Bone marrow (tissue), 2 donors: ENCODE results near the gene PDE4C.

ENCODE experiments used
- DNase-seq, 2 donors: peaks; one replicate each; lab custom pipeline; 2025; lab: John Stamatoyannopoulos, UW

The PDE4C gene

DNA sequence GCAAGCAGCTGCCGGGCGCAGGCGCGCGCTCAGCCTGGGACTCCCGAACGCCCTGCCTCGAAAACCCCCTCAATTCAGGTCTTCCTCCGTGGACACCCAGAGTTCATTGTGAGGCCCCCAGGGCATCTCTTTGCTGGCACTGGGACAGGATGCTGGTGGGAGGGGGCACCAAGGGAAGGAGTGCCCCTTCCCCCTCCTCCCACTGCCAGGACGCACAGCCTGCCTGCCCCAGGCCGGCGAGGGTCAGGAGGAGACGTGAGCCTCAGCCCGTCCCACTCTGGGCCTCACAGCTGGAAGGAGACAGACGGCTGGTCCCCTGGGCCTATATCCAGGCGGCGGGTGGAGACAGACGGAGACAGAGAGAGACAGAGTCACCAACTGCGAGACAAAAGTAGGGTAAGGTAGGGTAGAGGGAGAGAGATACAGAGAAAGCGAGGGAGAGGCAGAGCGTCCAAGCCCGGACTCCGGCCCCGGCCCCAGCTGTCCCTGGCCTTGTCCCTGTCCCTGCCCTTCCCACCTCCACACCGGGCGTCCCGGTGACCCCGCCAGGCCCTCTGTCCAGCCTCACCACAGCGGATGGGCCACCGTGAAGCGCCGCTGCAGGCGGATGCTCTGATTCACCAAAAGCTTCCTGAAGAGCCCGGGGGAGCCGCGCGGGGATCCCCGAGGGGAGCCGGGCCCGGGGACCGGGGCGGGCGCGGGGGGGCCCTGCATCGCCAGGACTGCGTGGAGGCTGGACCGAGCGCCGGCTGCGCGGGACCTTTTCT lies at the start of gene PDE4C:
Gene PDE4C, minus strand, starts transcription at position 737 of the 767 bp plus-strand sequence. Its CDS starts 23 bp downstream, at position 714.
- DNase-seq, result peak in 1 of 2 donors; percentile 10

DNA sequence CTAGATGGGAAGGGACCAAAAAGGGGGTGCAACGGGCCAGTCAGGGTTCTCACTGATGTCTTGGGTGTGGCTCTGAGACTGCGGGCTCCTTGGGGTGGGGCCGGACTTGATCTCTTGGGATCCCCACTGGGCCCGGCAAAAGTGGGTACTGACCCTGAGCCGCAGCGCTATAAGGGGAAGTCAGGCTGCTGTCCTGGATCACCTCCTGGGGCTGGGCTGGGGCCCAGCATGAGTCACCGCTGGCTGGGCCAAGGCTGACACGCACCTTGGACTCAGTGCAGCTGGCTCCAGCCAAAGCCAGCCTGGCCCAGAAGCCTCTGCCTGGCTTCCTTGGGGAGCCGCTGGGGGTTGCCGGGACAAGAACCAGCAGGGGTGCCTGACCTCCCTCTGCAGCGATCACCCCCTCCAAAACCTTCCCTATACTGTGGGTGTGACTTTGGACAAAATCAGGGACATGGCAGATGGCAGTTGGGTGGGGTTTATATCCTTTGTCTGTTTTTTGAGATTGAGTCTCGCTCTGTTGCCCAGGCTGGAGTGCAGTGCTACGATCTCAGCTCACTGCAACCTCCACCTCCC lies 48.6 kb upstream of the PDE4C start:
- peak in 1 of 2 donors; percentile 32 for DNase-seq

DNA sequence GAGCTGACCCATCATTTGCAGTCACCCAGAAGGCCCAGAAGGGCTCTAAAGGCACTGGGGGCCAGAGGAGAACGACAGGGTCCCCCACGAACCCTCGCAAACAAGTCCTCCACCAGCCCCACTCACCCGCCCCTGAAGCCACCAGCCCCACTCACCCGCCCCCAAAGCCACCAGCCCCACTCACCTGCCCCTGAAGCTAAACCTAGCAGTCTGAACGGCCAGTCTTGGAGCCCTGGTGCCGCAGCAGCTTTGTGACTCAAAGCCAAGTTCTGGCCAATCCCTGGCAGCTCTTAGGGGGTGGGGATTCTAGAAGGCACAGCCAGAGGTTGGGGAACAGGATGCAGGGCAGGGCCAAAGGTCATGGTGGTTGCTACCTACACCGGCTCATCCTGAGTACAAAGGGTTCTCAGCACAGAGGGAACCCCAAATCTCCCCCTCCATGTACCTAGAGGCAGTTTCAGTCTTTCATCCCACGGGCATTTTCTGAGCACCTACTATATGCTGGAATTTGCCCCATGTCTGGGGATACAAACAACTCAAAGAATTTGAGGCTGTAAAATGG lies 48.1 kb upstream of the PDE4C start, which contains the start of gene IQCN:
Gene IQCN, minus strand, starts transcription at position 234 of the 562 bp plus-strand sequence. CDS start 4,974 bp downstream, outside the sequence.
- no peak for DNase-seq

DNA sequence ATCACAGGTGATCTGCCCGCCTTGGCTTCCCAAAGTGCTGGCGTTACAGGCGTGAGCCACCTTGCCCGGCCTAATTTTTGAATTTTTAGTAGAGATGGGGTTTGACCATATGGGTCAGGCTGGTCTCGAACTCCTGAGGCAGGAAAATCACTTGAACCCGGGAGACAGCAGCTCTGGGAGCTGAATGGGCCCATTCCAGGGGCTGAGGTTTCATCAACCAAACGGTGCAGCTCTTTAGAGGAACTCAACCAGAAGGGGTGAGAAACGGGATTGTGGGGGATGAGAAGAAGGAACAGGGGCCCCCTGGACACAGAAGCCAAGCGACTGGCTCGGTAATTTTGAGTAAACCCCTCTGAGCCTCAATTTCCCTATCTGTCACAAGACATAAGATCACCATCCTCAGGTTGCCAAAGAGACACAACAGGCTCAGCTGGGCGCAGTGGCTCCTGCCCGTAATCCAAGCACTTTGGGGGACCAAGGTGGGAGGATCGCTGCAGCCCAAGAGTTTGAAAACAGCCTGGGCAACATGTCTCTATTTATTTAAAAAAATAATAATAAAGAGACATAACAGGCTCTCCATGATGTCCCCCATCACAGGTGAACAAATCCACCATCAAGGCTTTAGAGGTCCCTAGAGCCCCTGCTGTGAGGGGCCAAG lies 47.5 kb upstream of the PDE4C start:
- DNase-seq, result no peak

DNA sequence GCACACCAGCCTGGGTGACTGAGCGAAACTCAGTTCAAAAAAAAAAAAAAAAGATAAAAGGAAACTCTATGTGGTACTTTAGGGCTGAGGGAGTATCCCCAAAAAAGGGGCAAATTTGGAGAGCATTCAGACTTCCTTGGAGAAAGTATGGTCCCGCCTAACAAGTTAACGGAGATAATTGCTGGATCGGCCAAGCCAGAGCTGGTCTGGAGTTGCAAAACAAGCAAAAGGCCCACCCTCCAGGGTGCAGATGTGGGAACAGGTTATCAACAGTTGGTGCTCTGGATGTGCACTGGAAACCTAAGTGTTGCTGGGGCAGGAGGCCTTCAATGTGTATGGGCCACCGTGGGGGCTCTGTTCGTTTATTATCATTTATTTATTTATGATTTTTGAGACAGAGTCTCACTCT lies 45.2 kb upstream of the PDE4C start:
- DNase-seq, result no peak

DNA sequence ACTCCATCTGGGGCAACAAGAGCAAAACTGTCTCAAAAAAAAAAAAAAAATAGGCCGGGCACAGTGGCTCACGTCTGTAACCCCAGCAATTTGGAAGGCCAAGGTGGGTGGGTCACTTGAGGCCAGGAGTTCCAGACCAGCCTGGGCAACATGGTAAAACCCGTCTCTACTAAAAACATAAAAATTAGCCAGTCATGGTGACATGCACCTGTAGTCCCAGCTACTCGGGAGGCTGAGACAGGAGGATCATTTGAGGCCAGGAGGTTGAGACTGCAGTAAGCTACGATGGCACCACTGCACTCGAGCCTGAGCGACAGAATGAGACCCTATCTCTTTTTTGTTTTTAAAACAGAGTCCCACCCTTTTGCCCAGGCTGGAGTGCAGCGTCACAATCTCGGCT lies 44.1 kb upstream of the PDE4C start:
- DNase-seq, result no peak

DNA sequence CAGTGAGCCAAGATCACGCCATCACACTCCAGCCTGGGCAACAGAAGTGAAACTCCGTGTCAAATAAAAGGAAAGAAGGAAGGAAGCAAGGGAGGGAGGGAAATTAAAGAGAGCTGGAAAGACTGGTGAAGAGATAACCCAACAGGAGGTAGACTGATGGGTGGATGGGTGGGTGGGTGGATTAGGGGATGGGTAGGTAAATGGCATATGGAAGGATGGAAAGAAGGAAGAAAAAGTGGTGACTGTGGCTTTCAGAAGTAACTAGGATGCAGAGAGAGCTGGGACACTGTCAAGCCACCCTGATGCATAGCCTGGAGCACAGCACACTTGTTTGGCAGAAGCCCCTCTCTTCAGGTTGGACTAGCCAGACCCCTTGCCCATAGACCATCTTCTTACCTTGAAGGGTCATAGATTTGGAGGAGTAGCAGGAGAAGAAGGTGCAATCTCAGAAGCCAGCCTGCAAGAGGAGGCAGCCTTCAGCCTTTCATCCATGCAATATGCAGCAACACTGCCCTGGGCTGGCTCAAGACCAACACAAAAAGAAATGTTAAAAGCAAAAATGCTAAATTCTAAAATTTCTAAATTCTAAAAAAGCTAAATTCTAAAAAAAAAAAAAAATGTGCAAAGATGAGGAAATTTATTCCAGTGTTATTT lies 43.0 kb upstream of the PDE4C start:
- DNase-seq, result no peak

DNA sequence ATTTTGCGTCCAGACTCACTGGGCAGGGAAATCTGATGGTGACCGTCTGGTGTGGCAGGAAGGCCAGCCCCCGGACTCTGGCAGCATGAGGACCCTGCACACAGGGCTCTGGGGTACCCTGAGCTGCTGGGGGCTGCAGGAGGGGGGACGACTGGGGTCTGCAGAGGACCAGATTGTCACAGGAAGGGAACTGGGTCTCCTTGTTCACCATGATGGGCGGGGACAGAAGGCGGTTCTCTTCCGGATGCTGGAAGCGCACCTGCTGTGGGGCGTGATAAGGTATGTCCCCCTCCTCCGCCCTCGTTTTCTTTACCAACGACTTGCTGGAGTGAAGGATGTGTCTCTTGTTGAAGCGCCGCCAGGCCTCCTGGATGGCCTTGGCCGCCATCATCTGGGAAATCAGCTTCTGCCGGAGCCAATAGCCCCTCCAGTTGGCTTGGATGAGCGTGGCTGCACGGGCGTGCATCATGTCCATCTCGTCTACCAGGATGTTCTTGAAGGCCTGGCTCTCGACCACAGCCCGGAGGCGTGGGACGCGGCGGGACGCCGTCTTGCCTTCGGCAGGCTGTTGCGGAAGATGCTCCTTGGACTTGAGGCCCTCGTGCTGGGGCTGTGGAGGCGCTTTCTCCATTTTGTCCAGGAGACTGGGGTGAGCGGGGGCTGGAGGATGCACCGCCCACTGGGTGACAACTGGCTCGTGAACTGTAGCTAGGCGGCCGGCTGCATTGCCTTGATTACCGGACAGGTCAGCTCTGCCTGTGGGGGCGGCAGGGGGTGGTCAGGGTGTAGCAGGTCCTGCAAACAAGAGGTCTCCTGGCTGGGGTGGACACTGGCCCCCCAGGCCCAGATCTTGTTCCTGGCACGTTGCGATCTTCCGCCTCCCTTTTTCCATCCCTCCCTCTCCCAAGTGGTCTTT lies 40.8 kb upstream of the PDE4C start:
- no peak for DNase-seq

DNA sequence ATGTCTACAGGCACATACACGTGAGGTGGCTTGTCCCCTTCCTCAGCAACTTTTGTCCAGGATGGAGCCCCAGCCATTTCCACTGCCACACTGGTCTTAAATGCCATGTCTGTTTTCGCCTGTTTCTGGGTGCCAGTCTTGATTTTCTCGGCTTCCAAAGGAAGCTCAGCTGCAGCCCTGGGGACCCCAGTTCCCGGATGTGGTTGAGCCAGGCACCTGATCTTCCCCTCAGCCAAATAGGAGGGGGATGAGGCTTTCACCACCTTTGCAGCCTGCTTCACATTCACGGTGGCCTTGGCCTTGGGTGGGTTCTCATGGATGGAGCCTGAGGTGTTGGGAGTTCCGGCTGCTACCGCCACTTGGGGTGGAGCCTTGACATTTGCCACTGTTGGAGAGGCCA lies 39.3 kb upstream of the PDE4C start:
- no peak for DNase-seq

DNA sequence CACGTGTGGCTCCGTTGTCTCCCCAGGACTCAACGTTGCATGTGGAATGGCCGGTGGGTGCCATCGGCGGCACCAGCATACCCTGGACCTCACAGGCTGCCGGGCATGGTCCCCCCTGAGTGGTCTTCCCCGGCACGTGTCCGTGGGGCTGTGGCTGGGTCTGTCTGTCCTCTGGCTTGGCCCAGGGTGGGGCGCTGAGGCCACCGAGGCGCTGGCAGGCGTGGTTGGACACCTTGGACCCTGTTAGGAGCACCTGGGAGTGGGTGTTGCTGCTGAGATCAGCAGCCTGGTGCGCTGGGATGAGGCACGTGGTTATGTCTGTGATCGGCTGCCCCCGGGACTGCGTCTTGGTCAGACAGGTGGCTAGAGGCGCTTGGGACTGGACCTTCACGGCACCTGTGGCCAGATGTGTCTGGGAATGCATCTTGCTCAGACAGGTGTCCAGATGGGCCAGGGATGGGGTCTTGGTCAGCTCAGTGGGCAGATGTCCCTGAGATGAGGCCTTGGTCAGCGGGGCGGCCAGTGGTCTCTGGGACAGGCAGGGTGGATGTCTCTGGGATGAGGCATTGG lies 38.8 kb upstream of the PDE4C start:
- DNase-seq, result no peak

DNA sequence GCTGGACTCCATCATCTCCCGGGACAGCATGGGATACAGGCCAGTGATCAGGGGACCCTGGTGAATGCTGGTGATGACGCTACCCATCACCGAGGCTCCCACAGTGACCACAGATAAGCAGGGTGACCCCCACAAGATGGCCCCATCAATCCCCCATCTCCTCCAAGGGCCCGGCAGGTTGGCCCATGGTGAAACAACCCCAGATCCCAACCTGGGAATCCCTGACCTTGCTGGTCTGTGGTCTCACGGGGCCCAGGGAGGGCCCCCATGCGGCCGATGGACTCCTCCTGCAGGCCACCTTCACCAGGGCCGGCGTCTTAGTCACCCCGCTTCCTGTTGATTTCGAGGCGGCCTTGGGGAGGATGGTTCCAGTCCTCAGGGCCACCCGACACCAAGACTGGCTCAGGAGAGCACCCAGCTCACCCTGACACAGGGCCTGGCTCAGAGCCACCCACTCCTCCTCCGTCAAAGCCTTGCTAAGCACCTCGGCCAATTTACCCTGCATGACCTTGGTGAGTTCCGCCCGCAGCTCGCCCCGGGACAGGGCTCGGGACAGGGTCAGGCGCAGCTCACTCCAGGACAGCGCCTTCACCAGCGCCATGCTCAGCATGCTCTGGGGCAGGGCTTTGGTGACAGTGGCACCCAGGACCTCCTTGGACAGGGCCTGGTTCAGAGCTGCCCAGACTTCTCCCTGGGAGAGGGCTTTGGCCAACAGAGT lies 38.1 kb upstream of the PDE4C start:
- DNase-seq, result no peak

DNA sequence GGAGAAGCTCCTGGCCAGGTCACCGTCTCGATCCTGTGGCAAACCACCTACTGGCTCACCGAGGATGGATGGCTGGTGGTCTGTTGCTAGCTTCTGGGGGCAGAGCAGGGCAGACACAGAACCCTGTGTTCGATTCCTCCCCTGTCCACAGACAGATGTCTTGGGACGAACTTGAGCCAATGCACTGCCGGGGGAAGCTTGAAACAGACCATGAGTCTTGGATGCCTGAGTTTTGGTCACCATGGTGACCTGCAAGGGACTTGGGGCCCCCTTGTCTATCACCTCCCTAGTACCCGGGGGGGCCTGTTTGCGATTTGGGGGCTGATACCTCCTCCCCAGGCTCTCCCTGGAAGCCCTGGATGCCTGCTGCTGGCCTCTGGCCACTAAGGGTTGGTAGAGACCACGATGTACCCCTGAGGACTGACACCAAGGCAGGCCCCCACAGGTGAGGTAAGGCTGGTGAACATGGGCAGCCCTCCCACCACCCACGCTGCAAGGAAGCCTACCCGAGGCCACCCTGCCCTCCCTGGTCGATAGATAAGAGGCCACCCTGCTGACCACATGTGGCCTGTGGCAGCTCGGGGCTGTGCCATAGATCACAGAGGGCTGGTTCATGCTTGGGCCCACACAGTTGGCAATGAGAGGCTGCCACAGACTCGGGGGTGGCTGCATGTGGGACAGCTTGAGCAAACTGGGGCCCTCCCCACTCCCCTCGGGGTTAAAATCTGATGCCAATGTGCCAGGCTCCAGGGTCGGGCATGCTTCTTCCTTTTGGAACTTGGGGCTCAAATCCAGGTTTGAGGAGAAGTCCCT lies 37.3 kb upstream of the PDE4C start:
- no peak for DNase-seq

DNA sequence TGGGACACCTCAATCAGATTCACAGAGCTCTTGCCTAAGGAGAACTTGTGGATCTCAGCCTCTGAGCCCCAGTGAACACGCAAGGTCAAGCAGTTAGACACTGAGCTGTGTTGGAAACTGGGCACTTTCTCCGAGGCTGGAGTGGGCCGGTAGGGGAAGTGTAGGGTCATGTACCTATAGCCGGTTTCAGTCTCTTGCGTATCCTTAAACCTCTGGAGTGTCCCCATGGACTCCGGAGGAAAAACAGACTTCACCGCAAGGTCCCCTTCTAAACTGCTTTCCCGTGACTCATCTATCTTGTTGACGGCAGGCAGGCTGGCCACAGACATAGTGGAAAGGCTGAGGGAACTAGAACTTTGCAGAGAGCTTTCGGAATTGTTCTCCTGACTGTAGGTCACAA lies 36.7 kb upstream of the PDE4C start:
- no peak for DNase-seq

DNA sequence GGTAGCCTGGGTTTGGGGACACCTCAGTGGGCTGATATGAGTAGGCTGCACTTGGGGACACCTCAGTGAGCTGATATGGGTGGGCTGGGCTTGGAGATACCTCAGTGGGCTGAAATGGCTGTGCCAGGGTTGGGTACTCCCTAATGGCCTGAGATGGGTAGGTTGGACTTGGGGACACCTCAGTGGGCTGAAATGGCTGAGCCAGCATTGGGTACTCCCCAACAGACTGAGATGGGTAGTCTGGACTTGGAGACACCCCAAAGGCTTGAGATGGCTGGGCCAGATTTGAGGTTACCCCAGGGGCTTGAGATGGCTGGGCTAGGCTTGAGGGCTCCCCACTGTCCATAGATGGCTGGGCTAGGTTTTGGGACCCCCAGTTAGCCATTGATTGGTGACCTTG lies 35.9 kb upstream of the PDE4C start:
- no peak for DNase-seq

DNA sequence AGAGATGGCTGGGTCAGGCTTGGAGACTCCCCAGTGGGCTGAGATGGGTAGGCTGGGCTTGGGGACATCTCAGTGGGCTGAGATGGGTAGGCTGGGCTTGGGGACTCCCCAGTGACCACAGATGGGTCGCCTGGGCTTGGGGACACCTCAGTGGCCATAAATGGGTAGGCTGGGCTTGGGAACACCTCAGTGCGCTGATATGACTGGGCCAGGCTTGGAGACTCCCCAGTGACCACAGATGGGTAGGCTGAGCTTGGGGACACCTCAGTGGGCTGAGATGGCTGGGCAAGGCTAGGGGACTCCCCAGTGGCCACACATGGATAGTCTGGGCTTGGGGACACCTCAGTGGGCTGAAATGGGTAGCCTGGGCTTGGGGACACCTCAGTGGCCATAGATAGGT lies 35.2 kb upstream of the PDE4C start:
- DNase-seq, result no peak

DNA sequence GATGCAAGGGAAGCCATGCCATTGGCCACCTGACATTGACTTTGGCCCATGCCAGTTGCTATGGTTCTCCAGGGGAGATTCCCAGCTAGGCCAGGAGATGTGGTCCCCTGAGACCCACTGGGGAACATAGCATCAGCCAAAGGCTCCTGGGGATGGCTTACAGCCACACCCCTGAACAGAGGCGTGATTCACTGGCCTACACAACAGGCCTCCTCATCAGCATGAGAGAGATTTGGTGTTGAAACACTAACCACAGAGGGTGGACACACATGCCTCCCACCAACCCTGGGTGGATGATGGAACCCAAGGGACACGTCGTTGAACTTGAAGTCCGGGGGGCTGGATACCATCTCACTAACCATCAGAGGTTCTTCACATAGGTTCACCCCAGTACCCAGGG lies 33.7 kb upstream of the PDE4C start:
- DNase-seq, result no peak

DNA sequence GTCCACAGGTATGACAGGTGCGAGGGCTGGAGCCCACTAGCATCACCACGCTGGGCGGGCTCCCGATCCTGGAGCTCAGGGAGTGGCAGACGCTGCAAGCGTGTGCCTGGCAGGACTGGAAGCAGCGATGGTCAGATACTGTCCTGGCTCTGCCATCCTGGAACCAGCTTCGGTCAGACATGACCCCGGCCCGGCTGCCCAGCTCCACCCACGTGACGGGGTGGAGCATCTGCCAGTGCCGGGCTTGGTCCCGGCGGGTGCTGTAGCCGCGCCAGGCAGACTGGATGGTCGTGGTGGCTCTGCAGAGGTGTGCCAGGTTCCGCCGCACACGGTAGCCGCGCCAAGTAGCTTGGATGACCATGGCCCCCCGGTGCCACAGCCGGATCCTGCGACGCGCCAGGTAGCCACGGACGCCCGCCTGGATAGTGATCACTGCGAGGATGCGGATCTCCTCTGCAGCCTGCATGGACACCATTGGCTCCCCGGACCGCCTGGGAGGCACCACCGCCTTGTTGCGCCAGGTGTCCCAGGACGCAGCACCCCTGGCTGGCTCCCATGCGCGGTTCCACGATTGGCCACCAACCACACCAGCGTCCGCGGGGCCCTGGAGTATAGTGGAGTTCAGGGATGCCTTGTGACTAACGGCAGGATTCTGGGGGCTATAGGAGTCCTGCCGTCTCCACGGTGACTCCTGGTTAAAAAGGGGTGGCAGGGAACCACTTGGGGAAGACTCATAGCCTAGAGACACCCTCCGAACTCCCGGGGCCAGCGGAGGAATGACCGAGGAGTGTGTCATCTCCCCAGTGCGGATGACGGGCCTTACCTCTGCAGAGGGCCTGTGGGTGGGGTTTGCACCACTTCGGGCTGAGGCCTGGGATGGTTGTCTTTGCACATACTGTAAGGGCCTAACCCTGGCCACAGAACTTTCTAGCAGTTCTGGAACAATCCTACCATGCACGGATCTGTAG lies 31.5 kb upstream of the PDE4C start:
- DNase-seq, result no peak
